ENCODE data around the gene GPRASP2. TPM values are rescaled to one million over a fixed set of nuclear protein-coding genes. Genes with fewer than 3 reads are reported as not detected.

GPRASP2 gene
- total and polyA plus RNA-seq, 9 of the 15 experiments (the other 6 are each of a cell fraction or from before 2014, with no cell fraction given), result 1.2 to 3.3 (median 2.1) TPM

DNA sequence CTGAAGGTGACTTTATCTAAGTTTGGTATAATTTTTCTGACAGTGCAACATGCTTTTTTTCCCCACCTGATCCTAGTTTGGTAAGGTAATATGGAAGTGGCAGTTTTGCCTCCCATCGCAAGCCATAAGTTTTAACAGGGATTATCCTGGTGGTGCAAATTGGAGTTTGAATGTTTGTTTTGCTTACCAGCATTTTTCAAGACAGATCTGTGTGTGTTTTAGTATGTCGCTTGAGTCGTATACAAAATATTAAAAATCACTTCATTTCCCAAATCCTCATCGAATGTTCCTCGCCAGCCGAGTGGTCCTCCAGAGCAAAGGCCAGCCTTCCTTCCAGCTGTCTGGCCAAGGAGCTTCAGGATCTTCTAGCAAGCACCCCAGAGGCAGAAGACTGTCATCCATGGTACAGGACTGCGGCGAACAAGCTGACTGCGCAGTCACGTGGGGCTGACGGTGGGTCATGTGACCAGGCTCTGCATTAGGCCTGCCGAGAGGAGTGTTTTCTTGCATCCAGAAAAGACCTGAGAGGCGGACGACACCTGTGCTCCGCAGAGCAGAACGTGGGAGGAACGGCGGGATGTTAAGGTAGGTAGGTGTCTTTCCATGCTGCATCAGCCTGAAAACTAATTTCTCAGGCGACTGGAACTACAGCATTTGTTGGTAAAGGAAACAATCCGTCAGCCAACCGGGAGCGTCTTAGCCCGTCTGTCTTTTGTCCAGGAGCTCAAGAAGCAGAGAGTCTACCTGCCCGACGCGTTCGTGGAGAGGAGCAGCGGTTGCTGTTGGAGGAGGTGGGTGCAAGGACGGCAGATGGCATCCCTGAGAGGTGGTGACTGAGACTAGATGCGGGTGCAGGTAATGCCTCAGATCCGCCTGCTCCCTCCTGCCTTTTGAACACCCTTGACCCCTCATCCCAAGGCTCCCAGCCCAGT, 8.3 kb downstream of the GPRASP2 start, which contains the start of gene GPRASP3 (continued):
- TF ChIP-seq, protein P1, sequence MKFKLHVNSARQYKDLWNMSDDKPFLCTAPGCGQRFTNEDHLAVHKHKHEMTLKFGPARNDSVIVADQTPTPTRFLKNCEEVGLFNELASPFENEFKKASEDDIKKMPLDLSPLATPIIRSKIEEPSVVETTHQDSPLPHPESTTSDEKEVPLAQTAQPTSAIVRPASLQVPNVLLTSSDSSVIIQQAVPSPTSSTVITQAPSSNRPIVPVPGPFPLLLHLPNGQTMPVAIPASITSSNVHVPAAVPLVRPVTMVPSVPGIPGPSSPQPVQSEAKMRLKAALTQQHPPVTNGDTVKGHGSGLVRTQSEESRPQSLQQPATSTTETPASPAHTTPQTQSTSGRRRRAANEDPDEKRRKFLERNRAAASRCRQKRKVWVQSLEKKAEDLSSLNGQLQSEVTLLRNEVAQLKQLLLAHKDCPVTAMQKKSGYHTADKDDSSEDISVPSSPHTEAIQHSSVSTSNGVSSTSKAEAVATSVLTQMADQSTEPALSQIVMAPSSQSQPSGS (CRISPR knock-in tag; IDR thresholded peaks at IDR 0.05), result no peak
- TF ChIP-seq SIX5 (IDR thresholded peaks at IDR 0.05; ENCODE audit: borderline replicate concordance in 1 of 2, insufficient read depth in 1 of 2, low read depth in 1 of 2, low read length in 2 of 2) (no peak), MCM5 (IDR thresholded peaks at IDR 0.05; ENCODE audit: low read depth) (no peak), ZNF12 (CRISPR knock-in tag; IDR thresholded peaks at IDR 0.05) (no peak), ZNF146 (CRISPR knock-in tag; IDR thresholded peaks at IDR 0.05; ENCODE audit: unreplicated experiment) (no peak), HNRNPUL1 (IDR thresholded peaks at IDR 0.05; ENCODE audit: low read length) (no peak), SIN3A (IDR thresholded peaks at IDR 0.05; ENCODE audit: borderline replicate concordance in 2 of 2, control insufficient read depth in 1 of 2, low read depth in 2 of 2, low read length in 2 of 2) (peak; percentile 65 to 84; a peak in 2 of 4 replicates), RBM22 (IDR thresholded peaks at IDR 0.05; ENCODE audit: low read depth, low read length, poor library complexity, severe bottlenecking) (no peak), TOE1 (IDR thresholded peaks at IDR 0.05; ENCODE audit: borderline replicate concordance) (peak; percentile 95), TOE1 (CRISPR knock-in tag; IDR thresholded peaks at IDR 0.05; ENCODE audit: borderline replicate concordance, low read depth) (no peak), ZNF133 (CRISPR knock-in tag; IDR thresholded peaks at IDR 0.05) (no peak), RBM14 (IDR thresholded peaks at IDR 0.05; ENCODE audit: borderline replicate concordance, insufficient read depth, low read depth, low read length) (no peak), EP400 (IDR thresholded peaks at IDR 0.05) (0 out of 2 replicates have a peak, but pooled peaks have one; percentile 12), PRMT5 (CRISPR knock-in tag; IDR thresholded peaks at IDR 0.05) (no peak), RBFOX2 (IDR thresholded peaks at IDR 0.05; ENCODE audit: low read depth, low read length) (peak; percentile 42), ZNF586 (CRISPR knock-in tag; conservative IDR thresholded peaks at IDR 0.05) (no peak), PTBP1 (IDR thresholded peaks at IDR 0.05; ENCODE audit: low read depth, low read length) (no peak)
- TF ChIP-seq, protein P2, sequence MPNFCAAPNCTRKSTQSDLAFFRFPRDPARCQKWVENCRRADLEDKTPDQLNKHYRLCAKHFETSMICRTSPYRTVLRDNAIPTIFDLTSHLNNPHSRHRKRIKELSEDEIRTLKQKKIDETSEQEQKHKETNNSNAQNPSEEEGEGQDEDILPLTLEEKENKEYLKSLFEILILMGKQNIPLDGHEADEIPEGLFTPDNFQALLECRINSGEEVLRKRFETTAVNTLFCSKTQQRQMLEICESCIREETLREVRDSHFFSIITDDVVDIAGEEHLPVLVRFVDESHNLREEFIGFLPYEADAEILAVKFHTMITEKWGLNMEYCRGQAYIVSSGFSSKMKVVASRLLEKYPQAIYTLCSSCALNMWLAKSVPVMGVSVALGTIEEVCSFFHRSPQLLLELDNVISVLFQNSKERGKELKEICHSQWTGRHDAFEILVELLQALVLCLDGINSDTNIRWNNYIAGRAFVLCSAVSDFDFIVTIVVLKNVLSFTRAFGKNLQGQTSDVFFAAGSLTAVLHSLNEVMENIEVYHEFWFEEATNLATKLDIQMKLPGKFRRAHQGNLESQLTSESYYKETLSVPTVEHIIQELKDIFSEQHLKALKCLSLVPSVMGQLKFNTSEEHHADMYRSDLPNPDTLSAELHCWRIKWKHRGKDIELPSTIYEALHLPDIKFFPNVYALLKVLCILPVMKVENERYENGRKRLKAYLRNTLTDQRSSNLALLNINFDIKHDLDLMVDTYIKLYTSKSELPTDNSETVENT (CRISPR knock-in tag; IDR thresholded peaks at IDR 0.05), result no peak
- TF ChIP-seq, protein P3, sequence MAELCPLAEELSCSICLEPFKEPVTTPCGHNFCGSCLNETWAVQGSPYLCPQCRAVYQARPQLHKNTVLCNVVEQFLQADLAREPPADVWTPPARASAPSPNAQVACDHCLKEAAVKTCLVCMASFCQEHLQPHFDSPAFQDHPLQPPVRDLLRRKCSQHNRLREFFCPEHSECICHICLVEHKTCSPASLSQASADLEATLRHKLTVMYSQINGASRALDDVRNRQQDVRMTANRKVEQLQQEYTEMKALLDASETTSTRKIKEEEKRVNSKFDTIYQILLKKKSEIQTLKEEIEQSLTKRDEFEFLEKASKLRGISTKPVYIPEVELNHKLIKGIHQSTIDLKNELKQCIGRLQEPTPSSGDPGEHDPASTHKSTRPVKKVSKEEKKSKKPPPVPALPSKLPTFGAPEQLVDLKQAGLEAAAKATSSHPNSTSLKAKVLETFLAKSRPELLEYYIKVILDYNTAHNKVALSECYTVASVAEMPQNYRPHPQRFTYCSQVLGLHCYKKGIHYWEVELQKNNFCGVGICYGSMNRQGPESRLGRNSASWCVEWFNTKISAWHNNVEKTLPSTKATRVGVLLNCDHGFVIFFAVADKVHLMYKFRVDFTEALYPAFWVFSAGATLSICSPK (IDR thresholded peaks at IDR 0.05; ENCODE audit: borderline replicate concordance), result no peak
- TF ChIP-seq, protein P4, sequence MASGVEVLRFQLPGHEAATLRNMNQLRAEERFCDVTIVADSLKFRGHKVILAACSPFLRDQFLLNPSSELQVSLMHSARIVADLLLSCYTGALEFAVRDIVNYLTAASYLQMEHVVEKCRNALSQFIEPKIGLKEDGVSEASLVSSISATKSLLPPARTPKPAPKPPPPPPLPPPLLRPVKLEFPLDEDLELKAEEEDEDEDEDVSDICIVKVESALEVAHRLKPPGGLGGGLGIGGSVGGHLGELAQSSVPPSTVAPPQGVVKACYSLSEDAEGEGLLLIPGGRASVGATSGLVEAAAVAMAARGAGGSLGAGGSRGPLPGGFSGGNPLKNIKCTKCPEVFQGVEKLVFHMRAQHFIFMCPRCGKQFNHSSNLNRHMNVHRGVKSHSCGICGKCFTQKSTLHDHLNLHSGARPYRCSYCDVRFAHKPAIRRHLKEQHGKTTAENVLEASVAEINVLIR (CRISPR knock-in tag; IDR thresholded peaks at IDR 0.05), result no peak
